ENCODE results near the gene WBP2. TPM values are rescaled to one million over a fixed set of nuclear protein-coding genes. Genes with fewer than 3 reads are reported as not detected.

WBP2 gene
- total RNA-seq, 1 experiment from 2014 or later = 132 TPM

DNA sequence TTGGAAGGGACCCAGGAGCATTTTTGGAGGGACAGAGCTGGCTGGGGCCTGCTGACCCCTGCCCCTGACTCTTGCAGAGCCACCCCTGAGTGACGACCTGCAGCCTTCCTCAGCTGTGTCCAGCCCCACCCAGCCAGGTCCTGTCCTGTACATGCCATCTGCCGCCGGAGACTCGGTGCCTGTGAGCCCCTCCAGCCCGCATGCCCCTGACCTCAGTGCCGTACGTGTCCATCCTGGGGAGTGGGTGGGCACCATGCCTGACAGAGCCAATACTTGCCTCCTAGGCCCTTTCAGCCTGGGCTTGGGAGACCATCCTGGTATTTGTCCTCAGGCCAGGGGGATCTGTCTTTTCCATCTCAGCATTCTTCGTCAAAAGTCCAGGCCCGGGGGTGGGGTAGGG, 38.4 kb downstream of the WBP2 start:
- no peaks in the 10 kb centered on the region for H3K27me3 ChIP-seq (ENCODE audit: insufficient read depth, low read length)
- no peak overlapping the region for H2AFZ ChIP-seq (ENCODE audit: low read depth, low read length, poor library complexity, severe bottlenecking)
- no peaks in the 10 kb centered on the region for H3K9me3 ChIP-seq (ENCODE audit: control insufficient read depth in 1 of 2, insufficient read depth in 1 of 2, low read depth in 1 of 2, low read length in 2 of 2)
- DNase-seq (ENCODE audit: low read depth, low spot score) (no peak), ATAC-seq (no peak)
- POLR2A ChIA-PET = no interaction called here
- peaks cover 29 to 41% of the 10 kb centered on the region in 2 experiments; a peak in 3 of 4 replicates for H3K36me3 ChIP-seq (ENCODE audit: control insufficient read depth in 1 of 2, insufficient read depth in 2 of 2, low read length in 2 of 2)
- TF ChIP-seq, protein P1, sequence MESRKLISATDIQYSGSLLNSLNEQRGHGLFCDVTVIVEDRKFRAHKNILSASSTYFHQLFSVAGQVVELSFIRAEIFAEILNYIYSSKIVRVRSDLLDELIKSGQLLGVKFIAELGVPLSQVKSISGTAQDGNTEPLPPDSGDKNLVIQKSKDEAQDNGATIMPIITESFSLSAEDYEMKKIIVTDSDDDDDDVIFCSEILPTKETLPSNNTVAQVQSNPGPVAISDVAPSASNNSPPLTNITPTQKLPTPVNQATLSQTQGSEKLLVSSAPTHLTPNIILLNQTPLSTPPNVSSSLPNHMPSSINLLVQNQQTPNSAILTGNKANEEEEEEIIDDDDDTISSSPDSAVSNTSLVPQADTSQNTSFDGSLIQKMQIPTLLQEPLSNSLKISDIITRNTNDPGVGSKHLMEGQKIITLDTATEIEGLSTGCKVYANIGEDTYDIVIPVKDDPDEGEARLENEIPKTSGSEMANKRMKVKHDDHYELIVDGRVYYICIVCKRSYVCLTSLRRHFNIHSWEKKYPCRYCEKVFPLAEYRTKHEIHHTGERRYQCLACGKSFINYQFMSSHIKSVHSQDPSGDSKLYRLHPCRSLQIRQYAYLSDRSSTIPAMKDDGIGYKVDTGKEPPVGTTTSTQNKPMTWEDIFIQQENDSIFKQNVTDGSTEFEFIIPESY (IDR thresholded peaks at IDR 0.05; ENCODE audit: extremely low read depth, insufficient replicate concordance, low read length) = no peak
- TF ChIP-seq POLR2A (IDR thresholded peaks at IDR 0.05; ENCODE audit: borderline replicate concordance, extremely low read depth, insufficient read depth, insufficient read length) (no peak), JUND (IDR thresholded peaks at IDR 0.05) (no peak), CEBPB (IDR thresholded peaks at IDR 0.05; ENCODE audit: low read depth) (no peak), CTCF (IDR thresholded peaks at IDR 0.05 in 2 of 3, conservative IDR thresholded peaks at IDR 0.05 in 1 of 3; ENCODE audit: borderline replicate concordance in 1 of 3, insufficient read depth in 1 of 3, low read depth in 2 of 3, low read length in 2 of 3) (no peak), FOSL1 (IDR thresholded peaks at IDR 0.05; ENCODE audit: low read depth) (no peak)
- CTCF ChIA-PET = interaction anchor here (2.0 kb wide), 1 partner anchor 11 kb away, joined by 7 read pairs; no protein-coding TSS in a partner anchor
- no peak overlapping the region for H3K4me3 ChIP-seq (replicated peaks in 1 of 2; ENCODE audit: low read depth in 1 of 2, low read length in 2 of 2)
- H3K9me2 ChIP-seq (ENCODE audit: insufficient read depth) = no peaks in the 10 kb centered on the region
- RAD21 ChIA-PET (ENCODE audit: low non-redundant PET in 1 of 2, low total read pairs in 2 of 2, uncharacterized antibody in 2 of 2, unreplicated experiment in 2 of 2) = no interaction called here
- no peaks in the 10 kb centered on the region for H4K20me1 ChIP-seq (ENCODE audit: insufficient read depth)
- no peak overlapping the region for H3K4me2 ChIP-seq (ENCODE audit: low read length)
- H3K9ac ChIP-seq (ENCODE audit: low read length) = no peak overlapping the region
- no peak overlapping the region for H3K27ac ChIP-seq (ENCODE audit: low read depth, low read length)
- no TSS peak for BruUV-seq (replicated peaks)
- peaks cover 0 to 5% of the 10 kb centered on the region in 2 experiments; a peak in 1 of 4 replicates for H3K4me1 ChIP-seq (ENCODE audit: control insufficient read depth in 1 of 2, insufficient read depth in 2 of 2, low read length in 2 of 2)
- intact Hi-C loops (cut with micrococcal nuclease) = no loop called here
- no peaks in the 10 kb centered on the region for H3K79me2 ChIP-seq (ENCODE audit: insufficient read depth, low read length)

Data from HCT116 (cell line).